ENCODE results near the gene SYPL1.
A peak's percentile ranks its signal among the peaks of the same experiment; 100 is the strongest.

The SYPL1 gene

DNA sequence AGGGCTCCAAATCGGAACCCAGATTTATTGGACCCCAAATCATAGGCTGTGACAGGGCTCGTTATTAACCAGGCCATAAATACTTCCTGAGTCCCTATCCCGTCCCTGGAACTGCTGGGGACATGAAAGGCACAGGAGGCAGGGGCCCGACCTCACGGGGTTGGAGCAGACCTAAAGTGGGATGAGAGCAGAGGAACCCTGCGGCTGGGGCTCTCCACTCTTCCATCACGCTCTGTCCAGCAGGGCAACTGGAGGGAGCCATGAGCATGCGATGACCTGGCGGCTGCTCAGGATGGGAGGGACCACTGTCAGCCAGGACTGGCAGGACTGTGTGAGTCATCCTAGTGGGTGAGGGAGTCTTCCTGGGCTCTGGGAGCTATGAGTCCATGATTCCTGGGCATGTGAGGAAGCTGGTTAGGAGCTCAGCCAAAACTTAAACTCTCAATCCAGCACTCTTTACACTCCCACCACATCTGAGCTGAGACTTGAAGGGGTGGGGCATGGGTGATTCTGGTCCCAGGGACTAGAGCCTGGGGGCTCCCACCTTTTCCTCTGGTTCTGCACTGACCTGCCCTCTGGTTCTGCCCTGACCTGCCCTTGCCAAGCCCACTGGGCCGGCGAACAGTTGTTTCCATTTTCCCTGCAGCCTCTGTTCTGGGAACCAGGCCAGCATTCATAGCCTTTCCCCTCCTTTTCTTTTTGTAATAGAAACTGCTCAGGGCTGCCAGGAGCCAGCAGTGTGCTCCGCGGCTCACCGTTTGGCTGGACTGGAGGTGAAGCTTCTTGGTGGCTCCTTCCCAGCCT is 47.1 kb downstream of the SYPL1 start:
- DNase-seq: peak; percentile 85 to 92

DNA sequence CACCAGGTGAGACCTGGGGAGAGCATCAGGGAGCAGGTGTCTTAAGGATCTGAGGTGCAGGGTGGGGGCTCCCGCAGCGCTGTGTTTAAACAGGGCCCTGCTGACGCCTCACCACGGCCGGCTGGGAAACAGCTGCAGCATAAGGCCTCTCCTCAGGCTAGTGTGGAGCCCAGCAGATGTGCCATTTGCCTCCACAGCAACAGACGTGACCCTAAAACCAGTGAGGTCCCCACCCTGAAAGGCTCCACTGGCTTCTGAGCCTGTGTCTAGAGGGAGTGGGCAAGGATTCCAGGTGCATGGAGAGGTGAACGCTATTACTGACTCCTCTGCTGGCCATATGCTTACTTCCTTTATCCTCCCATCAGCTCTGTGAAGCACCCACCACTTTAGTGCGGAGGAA is 47.8 kb downstream of the SYPL1 start:
- DNase-seq: no peak

DNA sequence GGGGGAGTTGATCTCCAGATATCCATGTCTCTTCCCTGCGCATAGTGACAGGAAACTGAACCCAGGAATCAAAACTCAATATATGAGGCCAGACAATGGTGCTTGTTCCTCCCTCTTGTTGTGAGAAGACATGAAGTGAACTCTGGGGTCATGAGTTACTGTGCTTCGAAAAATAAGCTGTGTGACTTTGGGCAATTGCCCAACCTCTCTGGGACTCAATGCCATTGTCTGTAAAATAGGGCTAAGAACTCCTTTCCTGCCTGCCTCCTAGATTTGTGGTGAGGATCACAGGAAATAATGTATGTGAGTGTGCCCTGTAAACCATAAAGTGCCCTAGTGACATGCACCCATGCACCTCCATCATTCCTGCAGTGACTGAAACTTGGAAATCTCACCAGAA is 48.4 kb downstream of the SYPL1 start:
- DNase-seq: no peak

DNA sequence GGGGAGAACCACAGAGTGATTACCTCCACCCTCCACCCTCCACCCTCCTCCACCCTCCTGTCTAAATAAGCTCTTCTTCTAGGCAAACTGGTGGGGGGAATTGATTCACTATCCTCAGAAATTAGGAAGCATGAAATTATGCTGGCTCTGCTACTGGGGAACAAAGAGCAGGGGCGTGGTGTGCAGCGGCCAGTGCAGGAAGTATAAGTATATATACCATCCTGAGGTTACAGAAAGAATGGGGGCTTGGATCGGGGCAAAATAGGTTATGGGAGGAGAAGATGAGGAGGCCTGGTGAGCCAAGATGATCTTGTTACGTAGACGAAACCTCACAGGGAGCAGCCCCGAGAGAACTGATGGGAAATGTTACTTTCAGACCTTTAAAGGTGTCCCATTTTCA is 49.1 kb downstream of the SYPL1 start:
- no peak for DNase-seq

DNA sequence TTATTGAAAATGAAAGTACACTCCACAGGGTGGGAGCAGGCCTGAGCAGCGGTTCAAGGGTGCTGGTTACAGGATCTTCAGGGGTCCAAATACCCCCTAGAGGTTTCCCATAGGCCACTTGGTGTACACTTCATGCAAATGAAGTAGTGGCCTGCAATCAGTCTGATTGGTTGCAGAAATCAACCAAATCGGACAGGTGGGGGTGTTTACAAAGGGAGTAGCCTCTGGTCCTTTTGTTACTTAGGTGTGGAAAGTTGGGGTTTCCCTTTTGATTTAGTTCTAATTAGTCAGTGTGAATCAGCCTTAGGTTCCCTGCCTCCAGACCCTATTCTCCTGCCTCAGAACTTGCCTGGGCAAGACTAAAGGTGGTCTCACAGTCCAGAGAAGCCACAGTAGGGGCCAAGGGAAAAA is 49.6 kb downstream of the SYPL1 start:
- DNase-seq: no peak

DNA sequence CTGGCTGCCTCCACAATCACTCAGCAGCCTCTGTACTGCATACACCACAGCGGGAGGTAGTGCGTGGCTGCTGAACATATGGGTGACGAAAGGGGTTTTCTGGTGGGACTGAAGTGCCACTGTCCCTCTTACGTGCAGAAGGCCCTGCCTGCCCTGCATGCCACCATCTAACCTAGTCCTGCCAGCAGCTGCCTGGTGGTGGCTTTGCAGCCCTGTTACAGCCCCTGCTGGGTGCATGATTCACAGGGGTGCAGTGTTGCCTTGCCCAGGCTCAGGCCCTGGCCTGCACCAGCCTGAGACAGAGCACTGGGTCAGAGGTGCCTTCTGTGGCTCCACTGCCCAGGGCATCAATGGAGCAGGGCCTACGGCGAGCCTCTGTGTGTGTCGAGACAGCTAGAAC is 50.1 kb downstream of the SYPL1 start:
- DNase-seq: no peak

DNA sequence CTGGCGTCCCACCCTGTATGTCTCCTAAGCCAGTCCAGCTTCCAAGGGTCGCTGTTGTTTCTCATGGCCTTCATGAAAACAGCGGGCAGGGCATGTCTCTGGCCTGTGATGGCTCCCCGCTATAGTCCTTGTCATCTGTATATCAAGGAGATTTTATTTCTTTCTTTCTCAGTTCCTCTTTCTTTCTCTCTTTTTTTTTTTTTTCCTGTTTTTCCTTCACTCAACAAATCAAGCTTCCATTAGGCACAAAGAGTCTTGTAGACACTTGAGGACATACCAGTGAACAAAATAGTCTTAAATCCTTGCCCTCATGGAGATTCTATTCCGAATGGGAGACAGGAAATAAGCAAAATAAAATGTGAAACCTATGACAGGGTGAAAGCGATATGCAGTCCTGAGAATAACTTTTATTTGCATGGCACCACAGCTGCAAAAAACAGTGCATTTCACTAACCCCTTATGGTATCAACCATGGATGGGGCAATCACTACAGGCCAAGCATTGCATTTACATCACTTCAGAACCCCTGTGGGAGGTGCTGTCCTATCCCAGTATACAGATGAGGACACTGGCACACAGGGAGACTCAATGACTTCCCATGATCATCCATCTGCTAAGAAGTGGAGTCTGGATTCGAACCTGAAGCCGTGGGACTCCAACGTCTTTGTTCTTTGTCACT is 50.7 kb downstream of the SYPL1 start:
- DNase-seq: no peak

DNA sequence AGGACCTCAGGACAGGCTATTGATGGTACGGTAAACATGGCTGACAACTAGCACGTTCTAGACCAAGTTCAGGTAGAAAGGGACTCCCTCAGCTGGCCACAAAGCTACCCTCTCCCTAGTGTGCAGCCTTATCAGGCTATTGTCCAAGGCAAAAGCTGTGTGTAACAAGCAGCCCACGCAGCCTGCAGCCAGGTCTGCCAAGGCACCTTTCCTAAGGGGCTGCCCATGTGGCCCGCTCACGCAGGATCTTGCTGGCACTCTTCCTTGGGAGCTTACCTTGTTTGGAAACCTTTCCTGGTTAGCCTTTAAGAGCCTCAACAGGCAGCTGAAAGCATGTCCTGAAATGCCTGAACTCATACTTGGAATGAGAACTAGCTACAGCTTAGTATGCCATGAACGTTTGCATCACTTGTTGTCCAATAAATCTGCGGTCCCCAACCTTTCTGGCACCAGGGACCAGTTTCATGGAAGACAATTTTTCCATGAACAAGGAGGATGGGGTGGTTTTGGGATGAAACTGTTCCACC is 51.7 kb downstream of the SYPL1 start:
- no peak for DNase-seq

DNA sequence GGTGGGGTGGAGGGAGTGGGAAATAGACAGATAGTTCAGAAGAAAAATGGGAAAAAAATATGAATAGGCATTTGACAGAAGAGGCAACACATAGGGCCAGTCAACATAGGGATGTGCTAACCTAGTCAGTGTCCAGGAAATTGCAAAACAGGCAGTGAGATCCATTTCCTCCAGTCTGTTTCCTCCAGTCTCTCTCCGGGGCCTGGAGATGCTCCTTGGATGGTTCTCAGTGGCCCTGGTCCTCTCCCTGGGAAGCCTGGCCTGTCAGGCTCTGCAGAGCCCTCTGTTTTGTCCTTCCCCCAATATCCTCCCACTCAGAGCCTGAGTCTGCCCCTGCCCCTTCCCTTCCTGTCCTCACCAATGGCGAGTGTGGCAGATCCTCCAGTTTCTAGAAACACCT is 52.6 kb downstream of the SYPL1 start:
- DNase-seq: no peak

DNA sequence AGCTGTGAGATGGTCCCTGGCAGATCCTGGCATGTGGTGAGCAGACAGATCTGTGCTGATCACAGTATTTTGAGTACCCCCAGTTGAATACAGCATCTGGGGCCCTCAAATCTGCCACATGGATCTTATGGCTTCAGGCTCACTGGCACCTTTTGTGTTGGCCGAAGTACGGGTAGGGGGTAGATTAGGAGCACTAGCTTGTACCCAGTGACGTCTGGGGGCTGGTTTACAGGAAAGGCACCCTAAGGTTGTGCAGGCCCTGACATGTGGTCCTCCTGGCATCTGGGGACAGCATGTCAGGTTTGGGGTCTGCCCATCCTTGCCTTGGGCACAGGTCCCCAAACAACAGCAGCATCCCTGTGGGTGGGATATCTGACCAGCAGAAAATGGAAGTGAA is 53.2 kb downstream of the SYPL1 start:
- no peak for DNase-seq

DNA sequence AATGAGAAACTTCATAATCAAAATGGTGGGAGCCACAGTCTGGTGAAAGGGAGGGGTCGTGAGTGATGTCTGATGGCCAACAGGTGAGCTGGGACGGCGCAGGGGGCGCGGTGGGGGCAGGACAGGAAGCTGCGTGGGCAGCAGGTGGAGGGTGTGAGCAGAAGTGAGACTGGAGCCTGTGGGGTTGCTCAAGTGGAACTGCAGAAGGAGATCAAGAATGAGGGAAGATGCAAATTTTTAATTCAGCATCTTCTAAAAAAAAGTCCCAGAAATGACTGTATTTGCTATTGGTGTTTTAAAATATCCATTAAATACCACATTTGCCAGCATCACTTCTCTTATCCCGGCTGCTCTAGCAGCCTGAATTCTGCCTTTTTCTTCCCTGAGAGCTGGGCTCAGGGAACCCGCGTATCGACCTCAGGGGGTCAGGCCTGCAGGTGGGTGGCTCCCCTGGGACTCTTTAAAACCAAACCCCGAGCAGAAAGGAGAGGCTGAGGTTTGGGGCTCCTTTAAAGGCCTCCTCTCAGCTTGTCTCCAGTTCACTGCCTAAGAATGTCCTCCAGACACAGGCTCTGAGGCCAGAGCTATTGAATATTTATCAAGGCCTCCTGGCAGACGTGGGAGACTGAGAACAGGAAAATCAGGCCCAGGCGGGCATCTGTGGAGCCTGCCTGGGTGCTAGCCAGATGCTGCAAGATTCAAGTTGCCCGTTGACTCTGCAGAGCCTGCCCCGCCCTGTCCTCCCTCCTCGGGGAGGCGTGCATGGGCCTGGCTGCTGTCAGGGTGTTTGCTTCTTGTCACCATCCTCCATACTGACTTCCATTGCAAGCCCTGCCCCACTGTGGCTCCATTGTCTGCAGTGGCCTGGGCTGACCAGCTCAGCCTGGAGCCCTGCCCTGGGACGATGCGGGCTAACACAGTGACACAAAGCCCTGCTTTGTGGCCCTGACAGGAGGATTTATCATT is 53.9 kb downstream of the SYPL1 start:
- DNase-seq: peak; percentile 63 to 94

DNA sequence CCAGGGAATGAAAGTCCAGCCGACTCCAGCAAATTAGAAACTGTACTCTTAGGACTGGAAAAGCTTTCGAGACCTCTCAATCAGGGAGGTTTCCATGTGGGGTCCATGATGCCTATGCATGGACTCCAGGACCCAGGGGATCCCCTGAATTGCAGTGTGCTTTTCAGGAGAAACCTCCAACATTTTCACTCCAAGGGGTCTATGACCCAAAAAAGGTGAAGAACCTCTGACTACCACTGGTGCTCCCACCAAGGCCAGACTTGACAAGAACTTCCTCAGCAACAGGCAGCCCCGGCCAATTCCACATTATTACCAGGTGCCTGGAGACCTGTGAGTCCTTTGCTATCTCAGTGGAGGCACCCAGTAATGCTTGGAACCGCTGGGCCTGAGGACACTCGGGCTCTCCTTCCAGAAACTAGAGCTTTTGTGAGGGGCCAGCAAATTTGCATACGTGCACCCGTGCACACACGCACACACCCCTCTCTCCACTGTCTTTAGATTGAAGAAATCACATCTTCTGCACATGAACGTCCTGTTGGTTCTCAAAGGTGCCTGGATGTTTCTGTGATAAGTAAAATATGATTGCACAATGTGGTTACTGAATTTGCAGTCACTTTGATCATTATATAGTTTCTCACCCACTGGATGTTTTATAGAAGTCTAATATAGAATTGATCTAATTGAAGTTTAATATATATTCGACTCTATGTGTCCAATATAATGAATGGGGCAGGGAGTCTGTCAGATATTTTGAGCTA is 54.7 kb downstream of the SYPL1 start:
- DNase-seq: no peak

DNA sequence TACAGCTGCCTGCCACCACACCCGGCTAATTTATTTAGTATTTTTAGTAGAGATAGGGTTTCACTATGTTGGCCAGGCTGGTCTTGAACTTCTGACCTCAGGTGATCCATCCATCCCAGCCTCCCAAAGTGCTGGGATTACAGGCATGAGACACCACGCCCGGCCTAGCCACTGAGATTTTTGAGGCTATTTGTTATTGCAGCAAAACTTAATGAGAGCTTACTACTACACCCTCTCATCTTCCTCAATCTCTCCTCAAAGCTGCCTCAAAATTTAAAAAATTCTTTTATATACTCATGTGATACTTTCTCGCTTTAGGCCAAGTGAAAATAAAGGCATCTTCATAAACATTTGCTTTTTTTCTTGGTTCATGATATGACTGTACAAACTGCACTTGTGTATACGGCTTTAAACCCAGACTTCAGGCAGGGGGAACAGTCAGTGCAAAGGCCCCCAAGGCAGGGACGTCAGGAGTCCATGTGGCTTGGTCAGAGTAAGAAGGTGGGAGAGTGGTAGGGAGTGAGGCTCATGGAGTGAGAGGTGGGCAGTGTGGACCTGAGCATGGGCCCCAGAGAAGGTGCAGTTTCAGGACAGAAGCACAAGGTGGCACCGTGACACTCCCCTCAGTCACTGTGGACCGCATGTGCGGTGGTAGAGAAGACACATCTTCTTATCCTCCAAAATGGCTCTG is 55.5 kb downstream of the SYPL1 start:
- peak; percentile 62 to 83 for DNase-seq

DNA sequence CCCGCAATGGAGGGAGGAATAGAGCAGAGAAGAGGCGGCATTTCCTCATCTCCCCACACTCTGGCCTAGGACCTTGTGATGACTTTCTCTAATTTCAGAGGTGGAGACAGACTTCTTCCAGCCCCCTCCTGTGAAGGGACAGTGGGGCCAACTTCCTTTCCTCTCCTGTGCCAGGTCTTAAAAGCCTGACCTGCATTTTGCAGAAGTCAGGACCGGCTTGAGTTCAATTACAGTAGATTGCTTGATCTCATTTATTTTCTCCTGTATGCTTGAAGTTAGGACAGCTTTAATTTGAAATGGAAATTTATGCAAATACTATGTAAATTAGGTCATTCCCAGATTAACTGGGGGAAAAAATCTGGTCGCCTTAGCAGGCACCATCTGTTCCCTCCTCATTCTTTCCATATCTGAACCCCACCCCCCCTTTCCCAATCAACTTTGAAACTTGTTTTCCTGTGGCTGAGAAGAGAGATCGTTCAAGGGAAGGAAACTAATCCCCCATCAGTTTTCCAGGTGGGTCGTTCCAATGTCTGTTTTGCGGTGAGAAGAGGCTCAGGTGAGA is 57.1 kb downstream of the SYPL1 start:
- DNase-seq: peak in 1 of 2 experiments; percentile 28

DNA sequence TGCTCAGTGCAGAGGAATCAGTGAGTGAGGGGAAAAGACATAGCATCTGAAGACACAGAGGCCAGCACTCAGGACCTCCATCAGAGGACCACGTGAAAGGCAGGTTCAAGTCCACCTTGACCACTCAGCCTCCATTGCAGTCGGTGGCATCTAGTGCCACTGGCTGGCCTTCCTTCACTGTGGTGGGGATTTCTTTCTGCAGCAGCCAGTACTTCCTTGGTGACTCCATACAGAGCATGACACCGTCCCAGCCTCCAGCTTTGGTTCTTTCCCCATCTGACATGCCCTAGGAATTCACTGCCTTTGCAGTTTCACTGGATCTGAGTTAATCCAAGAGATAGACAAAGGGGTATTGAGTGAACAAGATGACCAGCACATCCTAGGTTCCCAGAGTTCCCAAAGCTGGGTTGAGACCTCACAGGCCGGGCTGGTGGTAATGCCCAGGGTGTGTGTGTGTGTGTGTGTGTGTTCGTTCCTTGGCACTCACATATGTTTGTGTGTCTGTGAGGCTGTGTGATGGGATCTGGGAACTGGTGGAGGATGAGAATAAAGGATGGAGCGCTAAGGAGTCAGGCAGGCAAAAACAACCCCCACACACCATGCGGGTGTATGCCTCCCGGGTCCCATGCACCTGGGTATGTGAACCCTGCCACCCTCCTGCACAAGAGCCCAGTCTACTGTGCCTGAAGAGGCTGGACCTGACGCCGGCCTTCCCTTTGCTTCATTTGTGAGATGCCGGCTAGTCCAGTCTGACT is 57.8 kb downstream of the SYPL1 start:
- no peak for DNase-seq

DNA sequence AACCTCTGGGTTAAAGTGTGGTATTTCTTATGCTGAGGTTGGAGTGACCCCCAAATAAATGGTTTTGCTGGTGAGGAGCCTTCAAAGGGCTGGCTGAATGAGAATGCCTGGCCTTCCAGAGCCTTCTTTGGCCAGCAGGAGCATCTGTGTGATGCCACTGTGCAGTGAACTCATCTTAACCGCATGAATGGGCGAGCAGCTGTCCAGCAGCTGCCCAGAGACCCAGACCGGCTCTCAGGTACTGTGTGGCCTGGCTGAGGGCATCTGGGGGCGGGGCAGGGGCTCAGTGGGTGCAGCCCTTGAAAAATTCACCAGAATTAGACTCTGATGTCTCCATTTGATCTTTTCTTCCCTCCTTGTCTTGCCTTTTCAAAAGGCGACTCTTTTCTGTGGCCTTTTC is 59.0 kb downstream of the SYPL1 start:
- no peak for DNase-seq

DNA sequence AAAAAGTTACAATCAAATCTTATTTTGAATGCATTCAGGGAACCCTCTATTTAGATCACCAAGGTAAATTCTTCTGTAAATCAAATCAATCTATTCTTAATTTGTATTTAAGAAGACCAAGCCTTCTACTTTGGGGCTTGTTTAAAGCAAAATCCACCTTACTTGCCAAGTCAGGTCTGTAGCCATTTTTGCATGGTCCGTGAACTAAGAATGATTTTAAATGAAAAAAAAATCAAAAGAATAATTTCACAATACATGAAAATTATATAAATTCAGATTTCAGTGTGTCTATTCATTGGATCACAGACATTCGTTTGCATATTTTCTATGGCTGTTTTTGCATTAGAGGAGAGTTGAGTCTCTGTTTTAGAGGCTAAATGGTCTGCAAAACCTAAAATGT is 59.4 kb downstream of the SYPL1 start:
- DNase-seq: no peak

DNA sequence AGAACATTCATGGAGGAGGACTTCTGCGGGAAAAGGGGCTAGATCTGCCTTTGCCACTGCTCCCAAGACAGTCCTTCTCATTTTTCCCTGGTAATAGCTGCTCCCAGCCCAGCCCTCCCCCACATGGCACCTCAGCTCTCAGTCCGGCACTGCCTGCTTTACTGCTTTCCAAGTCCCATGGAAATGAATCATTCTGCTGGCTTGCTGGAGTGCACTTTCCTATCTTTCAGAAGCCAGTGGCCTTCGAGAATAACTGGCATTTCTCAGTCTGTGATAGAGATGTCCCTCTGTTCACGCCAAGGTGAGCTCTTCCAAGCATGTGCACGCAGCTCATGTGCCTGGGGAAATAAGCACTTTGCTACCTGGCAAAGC is 61.4 kb downstream of the SYPL1 start:
- DNase-seq: peak in 1 of 2 experiments; percentile 64

DNA sequence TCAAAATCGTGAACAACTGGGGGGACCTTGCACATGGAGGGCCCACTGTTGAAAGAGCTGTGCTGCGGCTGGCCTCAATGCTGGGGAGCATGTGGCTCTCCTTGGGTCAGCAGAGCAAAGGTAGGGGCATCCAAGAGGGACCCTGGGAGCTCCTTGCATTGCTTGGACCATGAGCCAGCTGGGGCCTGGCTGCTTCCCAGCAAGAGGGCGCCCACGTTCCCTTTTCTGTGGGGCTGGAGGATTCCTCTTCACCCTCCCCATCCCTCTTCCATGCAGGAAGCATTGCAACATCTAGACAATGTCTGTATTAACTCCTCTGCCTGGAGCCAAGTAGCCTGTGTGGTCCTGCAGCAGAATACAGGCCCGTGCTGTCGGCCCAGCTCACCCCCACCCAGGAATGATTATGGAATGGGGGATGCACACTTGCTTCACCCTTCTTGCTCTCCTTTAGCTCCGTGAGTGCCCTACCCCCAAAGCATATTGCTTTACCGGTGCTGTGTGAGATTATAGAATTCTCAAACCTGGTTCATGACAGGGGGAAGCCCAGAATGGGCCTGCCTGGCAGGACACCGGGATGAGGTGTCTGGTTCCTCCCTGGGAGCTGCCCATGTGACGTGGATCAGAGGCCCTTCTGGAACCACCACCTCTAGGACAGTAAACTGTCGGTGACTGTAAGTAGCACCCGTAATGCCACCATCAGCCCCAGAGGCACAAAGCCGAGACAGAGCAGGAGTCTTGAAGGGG is 61.9 kb downstream of the SYPL1 start:
- peak in 1 of 2 experiments; percentile 16 for DNase-seq
